ENCODE data around the gene SCAMP5.

DNA sequence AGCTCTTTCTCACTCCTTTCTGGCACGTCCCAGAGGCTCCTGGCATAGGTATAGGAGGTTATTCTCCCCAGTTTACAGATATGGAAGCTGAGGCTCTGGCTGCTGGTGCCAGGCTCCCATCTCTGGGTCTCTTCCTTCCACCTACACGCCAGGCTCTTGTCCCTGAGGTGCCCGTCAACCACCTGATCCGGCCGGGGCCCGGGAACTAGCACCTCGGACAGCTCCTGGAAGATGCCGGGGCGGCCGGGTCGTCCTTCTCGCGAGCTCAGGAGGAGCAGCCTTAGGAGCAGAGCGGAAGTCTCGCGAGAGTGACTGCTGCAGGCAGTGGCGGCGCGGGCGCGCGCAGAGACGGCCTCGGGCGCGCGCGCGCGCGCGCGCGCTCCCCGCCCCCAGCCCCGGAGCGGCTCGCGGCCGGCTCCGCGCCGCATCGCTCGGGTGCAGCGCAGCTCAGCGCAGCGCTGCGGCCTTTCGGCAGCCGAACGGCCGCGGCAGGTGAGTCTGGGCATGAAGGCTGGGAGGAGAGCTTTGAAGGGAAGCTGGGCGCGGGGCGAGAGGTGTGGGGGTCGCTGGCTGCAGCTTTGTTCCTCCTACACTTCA is at the start of gene SCAMP5:
- no peak for TF ChIP-seq EZH2 (IDR thresholded peaks at IDR 0.05; ENCODE audit: borderline replicate concordance, low read length)
- TF ChIP-seq, protein P1, sequence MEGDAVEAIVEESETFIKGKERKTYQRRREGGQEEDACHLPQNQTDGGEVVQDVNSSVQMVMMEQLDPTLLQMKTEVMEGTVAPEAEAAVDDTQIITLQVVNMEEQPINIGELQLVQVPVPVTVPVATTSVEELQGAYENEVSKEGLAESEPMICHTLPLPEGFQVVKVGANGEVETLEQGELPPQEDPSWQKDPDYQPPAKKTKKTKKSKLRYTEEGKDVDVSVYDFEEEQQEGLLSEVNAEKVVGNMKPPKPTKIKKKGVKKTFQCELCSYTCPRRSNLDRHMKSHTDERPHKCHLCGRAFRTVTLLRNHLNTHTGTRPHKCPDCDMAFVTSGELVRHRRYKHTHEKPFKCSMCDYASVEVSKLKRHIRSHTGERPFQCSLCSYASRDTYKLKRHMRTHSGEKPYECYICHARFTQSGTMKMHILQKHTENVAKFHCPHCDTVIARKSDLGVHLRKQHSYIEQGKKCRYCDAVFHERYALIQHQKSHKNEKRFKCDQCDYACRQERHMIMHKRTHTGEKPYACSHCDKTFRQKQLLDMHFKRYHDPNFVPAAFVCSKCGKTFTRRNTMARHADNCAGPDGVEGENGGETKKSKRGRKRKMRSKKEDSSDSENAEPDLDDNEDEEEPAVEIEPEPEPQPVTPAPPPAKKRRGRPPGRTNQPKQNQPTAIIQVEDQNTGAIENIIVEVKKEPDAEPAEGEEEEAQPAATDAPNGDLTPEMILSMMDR (conservative IDR thresholded peaks at IDR 0.05 in 1 of 2, IDR thresholded peaks at IDR 0.05 in 1 of 2; ENCODE audit: extremely low read depth in 1 of 2, insufficient read depth in 1 of 2, low read depth in 1 of 2, low read length in 2 of 2), result no peak
